ENCODE measurements around the gene TPR. TPM values are rescaled to one million over a fixed set of nuclear protein-coding genes. Genes with fewer than 3 reads are reported as not detected.
A peak's percentile ranks its signal among the peaks of the same experiment; 100 is the strongest.

Gene TPR
- total RNA-seq, 1 experiment from 2014 or later = 104 TPM

GRCh38 chr1:186390925-186391324 is 15.9 kb upstream of the TPR start:
- no peaks in the 10 kb centered on the region for H3K27me3 ChIP-seq (ENCODE audit: insufficient read depth, low read depth)
- H3K9me2 ChIP-seq (ENCODE audit: insufficient read depth) = no peaks in the 10 kb centered on the region
- no peaks in the 10 kb centered on the region for H3K4me1 ChIP-seq (replicated peaks; ENCODE audit: insufficient read depth)
- no peaks in the 10 kb centered on the region for H4K20me1 ChIP-seq (ENCODE audit: insufficient read depth)
- no peak overlapping the region for H3K4me2 ChIP-seq
- H3F3A ChIP-seq (ENCODE audit: insufficient read depth, low read depth) = no peaks in the 10 kb centered on the region
- TF ChIP-seq, protein P1, sequence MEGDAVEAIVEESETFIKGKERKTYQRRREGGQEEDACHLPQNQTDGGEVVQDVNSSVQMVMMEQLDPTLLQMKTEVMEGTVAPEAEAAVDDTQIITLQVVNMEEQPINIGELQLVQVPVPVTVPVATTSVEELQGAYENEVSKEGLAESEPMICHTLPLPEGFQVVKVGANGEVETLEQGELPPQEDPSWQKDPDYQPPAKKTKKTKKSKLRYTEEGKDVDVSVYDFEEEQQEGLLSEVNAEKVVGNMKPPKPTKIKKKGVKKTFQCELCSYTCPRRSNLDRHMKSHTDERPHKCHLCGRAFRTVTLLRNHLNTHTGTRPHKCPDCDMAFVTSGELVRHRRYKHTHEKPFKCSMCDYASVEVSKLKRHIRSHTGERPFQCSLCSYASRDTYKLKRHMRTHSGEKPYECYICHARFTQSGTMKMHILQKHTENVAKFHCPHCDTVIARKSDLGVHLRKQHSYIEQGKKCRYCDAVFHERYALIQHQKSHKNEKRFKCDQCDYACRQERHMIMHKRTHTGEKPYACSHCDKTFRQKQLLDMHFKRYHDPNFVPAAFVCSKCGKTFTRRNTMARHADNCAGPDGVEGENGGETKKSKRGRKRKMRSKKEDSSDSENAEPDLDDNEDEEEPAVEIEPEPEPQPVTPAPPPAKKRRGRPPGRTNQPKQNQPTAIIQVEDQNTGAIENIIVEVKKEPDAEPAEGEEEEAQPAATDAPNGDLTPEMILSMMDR (conservative IDR thresholded peaks at IDR 0.05) = no peak
- TF ChIP-seq EZH2 (IDR thresholded peaks at IDR 0.05; ENCODE audit: low read depth) = no peak
- H3K27ac ChIP-seq = no peak overlapping the region
- peaks cover 50% of the 10 kb centered on the region for H3K36me3 ChIP-seq (ENCODE audit: low read depth)
- CTCF ChIA-PET = no interaction called here
- H3K4me3 ChIP-seq = no peak overlapping the region
- no peak for DNase-seq
- intact Hi-C loops (cut with micrococcal nuclease; ENCODE audit: unreplicated experiment) = no loop called here
- no peaks in the 10 kb centered on the region for H3K79me2 ChIP-seq (ENCODE audit: low read depth)
- H3K9me3 ChIP-seq (ENCODE audit: insufficient read depth, low read depth) = no peaks in the 10 kb centered on the region
- no TSS peak for BruUV-seq (replicated peaks)
- no peak overlapping the region for H2AFZ ChIP-seq
- POLR2A ChIA-PET (ENCODE audit: unreplicated experiment) = no interaction called here

- DNase-seq = no peak
- Histone ChIP-seq H3K9me3 (ENCODE audit: insufficient read depth, low read depth) (no peaks in the 10 kb centered on the region), H3K4me3 (no peak overlapping the region), H4K20me1 (ENCODE audit: insufficient read depth) (no peaks in the 10 kb centered on the region), H3K79me2 (ENCODE audit: low read depth) (no peaks in the 10 kb centered on the region), H3K4me2 (no peak overlapping the region), H2AFZ (no peak overlapping the region), H3K4me1 (replicated peaks; ENCODE audit: insufficient read depth) (no peaks in the 10 kb centered on the region), H3K36me3 (ENCODE audit: low read depth) (peaks cover 41% of the 10 kb centered on the region), H3K9me2 (ENCODE audit: insufficient read depth) (no peaks in the 10 kb centered on the region), H3F3A (ENCODE audit: insufficient read depth, low read depth) (no peaks in the 10 kb centered on the region), H3K27ac (no peak overlapping the region), H3K27me3 (ENCODE audit: insufficient read depth, low read depth) (no peaks in the 10 kb centered on the region)
- no TSS peak for BruUV-seq (replicated peaks)
- CTCF ChIA-PET = no interaction called here
- intact Hi-C loops (cut with micrococcal nuclease; ENCODE audit: unreplicated experiment) = no loop called here
- POLR2A ChIA-PET (ENCODE audit: unreplicated experiment) = interaction anchor here (0.5 kb wide), 1 partner anchor 12 kb away, joined by 5 read pairs; the partner anchor contains the start of gene TPR
- TF ChIP-seq, protein P1 (conservative IDR thresholded peaks at IDR 0.05) = no peak
- no peak for TF ChIP-seq EZH2 (IDR thresholded peaks at IDR 0.05; ENCODE audit: low read depth)
Measured at GRCh38 chr1:186386725-186387383, 11.8 kb upstream of the TPR start.

- Histone ChIP-seq H2AFZ (peak overlapping the region; percentile 76), H3K4me3 (peak overlapping the region; percentile 92), H3K9me2 (ENCODE audit: insufficient read depth) (no peaks in the 10 kb centered on the region), H3F3A (ENCODE audit: insufficient read depth, low read depth) (peaks cover 9% of the 10 kb centered on the region; the same call in 1 of the 2 replicates), H3K4me1 (replicated peaks; ENCODE audit: insufficient read depth) (peaks cover 25% of the 10 kb centered on the region; the same call in 1 of the 2 replicates), H3K9me3 (ENCODE audit: insufficient read depth, low read depth) (no peaks in the 10 kb centered on the region), H3K36me3 (ENCODE audit: low read depth) (peaks cover 38% of the 10 kb centered on the region), H3K4me2 (peak overlapping the region; percentile 97), H3K27ac (peak overlapping the region; percentile 93), H3K79me2 (ENCODE audit: low read depth) (peaks cover 80% of the 10 kb centered on the region), H3K27me3 (ENCODE audit: insufficient read depth, low read depth) (no peaks in the 10 kb centered on the region), H4K20me1 (ENCODE audit: insufficient read depth) (peaks cover 6% of the 10 kb centered on the region)
- intact Hi-C loops (cut with micrococcal nuclease; ENCODE audit: unreplicated experiment) = loop anchor here (1.0 kb wide), 2 partner anchors 304 to 610 kb away; partner anchors contain the start of gene PTGS2
- no peak for TF ChIP-seq EZH2 (IDR thresholded peaks at IDR 0.05; ENCODE audit: low read depth)
- TF ChIP-seq, protein P1 (conservative IDR thresholded peaks at IDR 0.05) = no peak
- no peak for DNase-seq
- CTCF ChIA-PET = interaction anchor here (0.7 to 0.9 kb wide), 2 partner anchors 230 to 1090 kb away, joined by 3 to 5 read pairs; no protein-coding TSS in a partner anchor
- TSS peak; percentile 64 for BruUV-seq (replicated peaks)
- POLR2A ChIA-PET (ENCODE audit: unreplicated experiment) = interaction anchor here (0.6 kb wide), 1 partner anchor 680 kb away, joined by 17 read pairs; no protein-coding TSS in a partner anchor
Measured at GRCh38 chr1:186375929-186376319, 871 bp upstream of the TPR start.

Data from PC-9 (cell line).